Measurements from ENCODE around the gene GNB4. TPM values are rescaled to one million over a fixed set of nuclear protein-coding genes. Genes with fewer than 3 reads are reported as not detected.

Gene GNB4
- total RNA-seq, 1 donor from 2014 or later, result 85.7 TPM

- DNase-seq (ENCODE audit: low read depth) (peak; percentile 10), FAIRE-seq (no peak)
- H2AFZ ChIP-seq (ENCODE audit: low read depth, low read length), result no peak overlapping the region
- H3K27ac ChIP-seq (ENCODE audit: low read depth, low read length), result no peak overlapping the region
- H3K4me2 ChIP-seq (ENCODE audit: low read length), result no peak overlapping the region
- Mint-ChIP-seq H3K27me3 (ENCODE audit: low read depth, unreplicated experiment) (no peaks in the 10 kb centered on the region), H3K36me3 (ENCODE audit: low read depth, unreplicated experiment) (peaks cover 2% of the 10 kb centered on the region), H3K4me3 (ENCODE audit: unreplicated experiment) (no peak overlapping the region), H3K9me3 (ENCODE audit: unreplicated experiment) (no peaks in the 10 kb centered on the region), H3K4me1 (ENCODE audit: low read depth, unreplicated experiment) (peaks cover 7% of the 10 kb centered on the region), H3K27ac (ENCODE audit: unreplicated experiment) (no peak overlapping the region)
- H3K9me3 ChIP-seq (ENCODE audit: insufficient read depth, low read depth, low read length), result no peaks in the 10 kb centered on the region
- TF ChIP-seq EZH2 (IDR thresholded peaks at IDR 0.05; ENCODE audit: insufficient read depth, low read length), result no peak
- TF ChIP-seq CTCF (IDR thresholded peaks at IDR 0.05; ENCODE audit: insufficient read depth, low read depth, low read length), result no peak
- no peak overlapping the region for H3K9ac ChIP-seq (ENCODE audit: low read length)
- no peak overlapping the region for H3K4me3 ChIP-seq (ENCODE audit: insufficient read depth, low read depth, low read length)
- no peaks in the 10 kb centered on the region for H3K79me2 ChIP-seq (ENCODE audit: insufficient read depth, low read length)
- H3K27me3 ChIP-seq (ENCODE audit: insufficient read depth, low read length), result no peaks in the 10 kb centered on the region
- H3K36me3 ChIP-seq (ENCODE audit: insufficient read depth, low read length), result peaks cover 27% of the 10 kb centered on the region
- H4K20me1 ChIP-seq (ENCODE audit: insufficient read depth, low read length), result no peaks in the 10 kb centered on the region
- no peaks in the 10 kb centered on the region for H3K4me1 ChIP-seq (ENCODE audit: insufficient read depth, low read length)
Observed at GRCh38 chr3:179410331-179410730, 40.9 kb downstream of the GNB4 start.

GRCh38 chr3:179404307-179404706 lies 47.0 kb downstream of the GNB4 start:
- no peak for DNase-seq (ENCODE audit: low read depth)
- H3K9me3 Mint-ChIP-seq (ENCODE audit: unreplicated experiment), result no peaks in the 10 kb centered on the region
- H3K79me2 ChIP-seq (ENCODE audit: insufficient read depth, low read length), result peaks cover 3% of the 10 kb centered on the region
- H3K27ac Mint-ChIP-seq (ENCODE audit: unreplicated experiment), result no peak overlapping the region
- H3K4me1 Mint-ChIP-seq (ENCODE audit: low read depth, unreplicated experiment), result no peaks in the 10 kb centered on the region
- no peaks in the 10 kb centered on the region for H3K27me3 Mint-ChIP-seq (ENCODE audit: low read depth, unreplicated experiment)
- H3K4me2 ChIP-seq (ENCODE audit: low read length), result no peak overlapping the region
- no peaks in the 10 kb centered on the region for H4K20me1 ChIP-seq (ENCODE audit: insufficient read depth, low read length)
- H2AFZ ChIP-seq (ENCODE audit: low read depth, low read length), result no peak overlapping the region
- FAIRE-seq, result no peak
- H3K36me3 Mint-ChIP-seq (ENCODE audit: low read depth, unreplicated experiment), result peaks cover 2% of the 10 kb centered on the region
- H3K4me1 ChIP-seq (ENCODE audit: insufficient read depth, low read length), result peaks cover 4% of the 10 kb centered on the region
- H3K9ac ChIP-seq (ENCODE audit: low read length), result no peak overlapping the region
- no peak overlapping the region for H3K27ac ChIP-seq (ENCODE audit: low read depth, low read length)
- H3K4me3 ChIP-seq (ENCODE audit: insufficient read depth, low read depth, low read length), result no peak overlapping the region
- no peaks in the 10 kb centered on the region for H3K27me3 ChIP-seq (ENCODE audit: insufficient read depth, low read length)
- TF ChIP-seq CTCF (IDR thresholded peaks at IDR 0.05; ENCODE audit: insufficient read depth, low read depth, low read length), result no peak
- H3K9me3 ChIP-seq (ENCODE audit: insufficient read depth, low read depth, low read length), result no peaks in the 10 kb centered on the region
- H3K36me3 ChIP-seq (ENCODE audit: insufficient read depth, low read length), result peaks cover 26% of the 10 kb centered on the region
- H3K4me3 Mint-ChIP-seq (ENCODE audit: unreplicated experiment), result no peak overlapping the region

GRCh38 chr3:179402963-179403362 lies 48.3 kb downstream of the GNB4 start:
- Histone ChIP-seq H3K4me1 (ENCODE audit: insufficient read depth, low read length) (peaks cover 4% of the 10 kb centered on the region), H3K9ac (ENCODE audit: low read length) (no peak overlapping the region), H2AFZ (ENCODE audit: low read depth, low read length) (no peak overlapping the region), H3K36me3 (ENCODE audit: insufficient read depth, low read length) (peaks cover 26% of the 10 kb centered on the region), H3K4me3 (ENCODE audit: insufficient read depth, low read depth, low read length) (no peak overlapping the region), H3K79me2 (ENCODE audit: insufficient read depth, low read length) (peaks cover 3% of the 10 kb centered on the region), H3K9me3 (ENCODE audit: insufficient read depth, low read depth, low read length) (no peaks in the 10 kb centered on the region), H3K4me2 (ENCODE audit: low read length) (no peak overlapping the region), H3K27me3 (ENCODE audit: insufficient read depth, low read length) (no peaks in the 10 kb centered on the region), H3K27ac (ENCODE audit: low read depth, low read length) (no peak overlapping the region), H4K20me1 (ENCODE audit: insufficient read depth, low read length) (no peaks in the 10 kb centered on the region)
- H3K9me3 Mint-ChIP-seq (ENCODE audit: unreplicated experiment), result no peaks in the 10 kb centered on the region
- DNase-seq (ENCODE audit: low read depth) (no peak), FAIRE-seq (no peak)
- no peak for TF ChIP-seq CTCF (IDR thresholded peaks at IDR 0.05; ENCODE audit: insufficient read depth, low read depth, low read length)
- peaks cover 2% of the 10 kb centered on the region for H3K36me3 Mint-ChIP-seq (ENCODE audit: low read depth, unreplicated experiment)
- H3K27me3 Mint-ChIP-seq (ENCODE audit: low read depth, unreplicated experiment), result no peaks in the 10 kb centered on the region
- no peaks in the 10 kb centered on the region for H3K4me1 Mint-ChIP-seq (ENCODE audit: low read depth, unreplicated experiment)
- H3K27ac Mint-ChIP-seq (ENCODE audit: unreplicated experiment), result no peak overlapping the region
- no peak overlapping the region for H3K4me3 Mint-ChIP-seq (ENCODE audit: unreplicated experiment)

Data from astrocyte (in vitro differentiated cells and primary cell).